NCI-H1092 treated with DMSO at 0.1 percent for 48 hours (cell line): ENCODE results near the gene GPC4.
A peak's percentile ranks its signal among the peaks of the same experiment; 100 is the strongest.
"Not testable (repeated sequence)": the region's sequence is repeated elsewhere in the genome, so short reads cannot be mapped to it uniquely, and the experiment has no call there.

Experiments used
- DNase-seq: peaks from one replicate; lab custom pipeline; 2025; lab: John Stamatoyannopoulos, UW

The GPC4 gene

GRCh38 chrX:133365871-133366611, 49.2 kb downstream of the GPC4 start:
- no peak for DNase-seq

GRCh38 chrX:133364865-133365264, 50.4 kb downstream of the GPC4 start:
- DNase-seq = no peak

GRCh38 chrX:133364196-133364595, 51.1 kb downstream of the GPC4 start:
- DNase-seq = no peak

- no peak for DNase-seq
Observed at GRCh38 chrX:133362538-133362937, 52.8 kb downstream of the GPC4 start.

GRCh38 chrX:133359466-133359865, 55.8 kb downstream of the GPC4 start:
- no peak for DNase-seq

- no peak for DNase-seq
Observed at GRCh38 chrX:133353233-133353632, 62.1 kb downstream of the GPC4 start.

GRCh38 chrX:133350751-133351150, 64.5 kb downstream of the GPC4 start:
- DNase-seq = no peak

- no peak for DNase-seq
Observed at GRCh38 chrX:133346026-133346425, 69.3 kb downstream of the GPC4 start.

GRCh38 chrX:133339566-133339965, 75.7 kb downstream of the GPC4 start:
- no peak for DNase-seq

- no peak for DNase-seq
Observed at GRCh38 chrX:133337250-133337649, 78.0 kb downstream of the GPC4 start.

GRCh38 chrX:133335027-133335426, 80.3 kb downstream of the GPC4 start:
- DNase-seq = peak; percentile 14

- no peak for DNase-seq
Observed at GRCh38 chrX:133333154-133333750, 82.0 kb downstream of the GPC4 start.

GRCh38 chrX:133332737-133333136, 82.6 kb downstream of the GPC4 start:
- DNase-seq = no peak

- no peak for DNase-seq
Observed at GRCh38 chrX:133330956-133331355, 84.3 kb downstream of the GPC4 start.

- DNase-seq = no peak
Observed at GRCh38 chrX:133325422-133325821, 89.9 kb downstream of the GPC4 start.

- no peak for DNase-seq
Observed at GRCh38 chrX:133323431-133323830, 91.9 kb downstream of the GPC4 start.

GRCh38 chrX:133322269-133322668, 93.0 kb downstream of the GPC4 start:
- not testable (repeated sequence) for DNase-seq

- no peak for DNase-seq
Observed at GRCh38 chrX:133321451-133321850, 93.8 kb downstream of the GPC4 start.

- no peak for DNase-seq
Observed at GRCh38 chrX:133314281-133314680, 101.0 kb downstream of the GPC4 start.

- no peak for DNase-seq
Observed at GRCh38 chrX:133308499-133308897, 106.8 kb downstream of the GPC4 start.

GRCh38 chrX:133307637-133308498, 107.4 kb downstream of the GPC4 start:
- no peak for DNase-seq

- no peak for DNase-seq
Observed at GRCh38 chrX:133307094-133307493, 108.2 kb downstream of the GPC4 start.

- DNase-seq = no peak
Observed at GRCh38 chrX:133306316-133306715, 109.0 kb downstream of the GPC4 start.
